Measurements from ENCODE around the gene GNPTAB.

Gene GNPTAB

DNA sequence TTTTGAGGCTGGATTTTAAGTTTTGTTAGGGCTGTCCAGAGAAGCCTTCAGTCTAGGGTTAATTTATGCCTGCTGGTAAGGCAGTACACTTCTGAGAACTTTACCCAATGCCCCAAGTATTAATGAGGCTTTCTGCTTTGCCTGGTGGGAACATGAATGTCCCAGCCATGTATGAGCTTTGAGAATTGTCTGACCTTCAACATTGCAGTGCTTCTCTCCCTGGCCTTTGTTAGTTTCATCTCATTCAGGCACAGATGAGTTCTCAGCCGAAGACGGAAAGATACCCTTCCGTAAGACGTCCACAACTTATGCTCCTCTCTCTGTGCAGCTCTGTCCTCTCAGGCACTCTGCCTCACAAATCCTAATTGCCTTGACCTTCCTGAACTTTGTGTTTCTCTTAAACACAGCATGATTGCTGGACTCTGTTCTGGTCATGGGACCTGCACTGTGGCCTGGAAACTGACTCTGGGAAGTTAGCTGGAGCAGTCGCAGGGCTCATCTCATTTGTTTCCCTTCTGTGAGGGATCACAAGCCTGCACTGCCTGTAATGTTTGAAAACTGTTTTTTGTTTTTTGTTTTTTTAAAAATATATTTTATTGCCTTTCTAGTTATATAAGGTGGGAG is 117.6 kb downstream of the GNPTAB start:
- intact Hi-C loops (cut with DNase I), result no loop called here

DNA sequence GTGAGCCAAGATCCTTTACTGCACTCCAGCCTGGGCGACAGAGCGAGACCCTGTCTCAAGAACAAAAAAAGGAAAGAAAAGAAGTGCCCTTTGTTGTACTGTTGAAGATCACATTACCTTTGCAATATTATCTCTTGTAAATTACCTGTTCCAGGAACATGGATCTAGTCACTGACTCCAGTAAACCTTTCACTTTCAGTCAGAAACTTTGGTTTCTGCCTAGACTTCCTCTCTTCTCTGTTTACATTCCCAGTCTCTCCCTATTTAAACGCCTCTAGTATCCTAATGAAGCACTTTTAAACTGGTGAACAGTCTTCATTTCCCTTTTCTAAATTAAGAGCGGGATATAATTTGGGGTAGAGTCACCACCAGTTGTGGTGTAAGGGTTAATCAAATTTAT is 120.5 kb downstream of the GNPTAB start:
- DNase-seq, result no peak
- intact Hi-C loops (cut with DNase I), result no loop called here

More for the DNA sequence above, 117.6 kb downstream of the GNPTAB start:
- DNase-seq, result peak in 25 of 42 donors; percentile 3 to 62 (median 35)

DNA sequence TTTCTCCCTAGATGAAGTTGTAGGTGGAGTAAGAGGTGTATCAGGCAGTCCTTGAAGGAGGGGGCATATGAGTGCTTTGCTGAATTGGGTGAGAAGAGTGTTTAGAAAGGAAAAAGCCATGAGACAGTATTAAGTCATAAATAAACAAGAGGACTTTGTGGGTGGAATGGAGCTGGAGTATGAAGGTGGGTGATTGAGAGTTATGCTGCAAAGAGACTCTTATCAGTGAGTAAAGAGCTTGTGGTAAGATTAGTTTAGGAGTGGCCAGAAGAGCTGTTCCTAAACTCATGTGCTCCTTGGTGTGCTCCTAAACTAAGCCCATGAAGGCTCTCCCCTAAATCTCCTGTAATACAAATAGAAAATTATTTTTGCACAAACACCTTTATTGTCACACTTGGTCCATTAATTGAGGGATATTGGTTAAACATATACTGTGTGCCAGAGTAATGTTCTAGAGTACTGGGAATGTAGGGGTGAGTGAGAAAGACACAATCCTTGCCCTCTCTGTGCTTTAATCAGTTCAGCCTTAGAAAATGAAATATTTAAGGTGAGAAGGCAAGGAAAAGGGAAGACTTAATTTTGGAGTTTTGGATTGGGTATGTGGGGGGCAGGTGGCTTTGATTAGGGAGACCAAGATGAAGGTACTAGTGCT is 123.5 kb downstream of the GNPTAB start:
- intact Hi-C loops (cut with DNase I), result no loop called here
- DNase-seq, result no peak

DNA sequence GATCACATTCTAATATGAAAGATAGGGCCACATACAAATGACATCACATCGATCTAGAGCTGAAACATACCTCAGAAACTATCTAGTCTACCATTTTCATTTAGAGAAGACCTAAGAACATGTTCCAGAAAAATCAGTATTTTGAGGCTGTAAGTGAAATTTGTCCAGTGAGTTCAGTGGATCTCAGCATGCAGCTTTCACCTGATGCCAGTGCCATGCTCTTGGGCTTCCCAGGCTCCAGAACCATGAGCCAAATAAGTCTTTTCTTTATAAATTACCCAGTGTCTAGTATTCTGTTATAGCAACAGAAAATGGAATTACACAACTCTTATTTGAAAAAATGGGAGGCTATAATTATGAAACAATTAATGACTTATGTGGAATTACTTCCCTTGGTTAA is 124.4 kb downstream of the GNPTAB start:
- DNase-seq, result no peak
- intact Hi-C loops (cut with DNase I), result no loop called here

DNA sequence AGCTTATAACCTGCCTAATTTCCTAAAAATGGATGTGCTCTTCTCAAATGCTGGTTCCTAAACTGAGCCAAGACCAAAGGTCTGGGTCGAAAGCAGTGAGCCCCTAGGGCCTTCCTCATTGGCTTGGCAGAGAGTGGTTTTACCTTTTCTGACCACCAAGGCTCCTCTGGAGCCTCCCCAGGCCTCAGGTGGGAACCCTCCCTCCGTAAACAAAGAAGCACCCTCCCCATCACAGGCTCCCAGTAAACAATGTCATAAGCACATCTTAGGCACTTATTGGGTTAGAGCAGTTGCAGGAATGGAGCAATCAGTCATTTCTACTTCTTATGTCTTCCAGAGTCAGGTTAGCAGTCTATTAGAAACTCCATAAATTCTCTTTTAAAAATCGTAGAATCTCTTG is 127.3 kb downstream of the GNPTAB start:
- no peak for DNase-seq
- intact Hi-C loops (cut with DNase I), result no loop called here

DNA sequence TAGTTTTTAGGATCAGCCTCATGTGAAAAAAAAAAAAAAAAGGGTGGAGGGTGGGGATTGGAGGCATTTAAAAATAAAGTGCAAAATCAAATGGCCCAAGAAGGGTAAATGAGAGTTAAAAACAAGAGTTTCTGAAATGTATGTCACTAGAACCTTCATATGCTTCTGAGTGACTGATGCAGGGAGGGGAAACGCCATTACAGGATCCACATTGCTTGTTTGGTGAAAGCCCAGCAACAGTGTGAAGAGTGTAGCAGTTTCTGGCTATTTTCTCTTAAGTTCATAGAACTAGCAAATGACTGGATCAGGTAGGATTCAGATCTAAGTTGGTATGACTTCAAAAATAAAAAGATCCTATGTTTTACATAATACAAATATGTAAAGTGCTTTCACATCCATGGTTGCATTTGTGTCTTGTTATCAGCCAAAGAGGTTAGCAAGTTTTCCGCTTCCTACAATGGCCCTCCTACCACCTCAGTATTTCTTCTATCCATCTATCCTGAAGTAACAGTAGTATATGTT is 130.4 kb downstream of the GNPTAB start:
- no peak for DNase-seq
- intact Hi-C loops (cut with DNase I), result no loop called here

DNA sequence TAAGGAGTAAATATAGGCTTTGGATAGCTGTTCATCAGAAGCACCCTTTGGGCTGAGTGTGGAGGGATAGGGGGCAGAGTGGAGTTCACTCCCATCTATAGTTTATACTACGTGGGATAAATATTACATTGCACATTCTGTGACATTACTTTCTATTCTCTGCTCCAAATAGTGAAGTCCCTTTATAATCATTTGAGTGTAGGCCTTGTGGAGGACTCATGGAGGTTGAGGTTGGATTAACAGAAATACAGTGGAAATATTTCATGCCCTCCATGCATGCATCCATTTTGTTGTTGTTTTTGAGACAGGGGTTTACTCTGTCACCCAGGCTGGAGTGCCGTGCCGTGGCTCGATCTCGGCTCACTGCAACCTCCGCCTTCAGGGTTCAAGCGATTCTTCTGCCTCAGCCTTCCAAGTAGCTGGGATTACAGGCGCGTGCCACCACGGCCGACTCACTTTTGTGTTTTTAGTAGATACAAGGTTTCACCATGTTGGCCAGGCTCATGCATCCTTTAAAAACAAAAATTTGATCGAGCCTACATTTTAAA is 131.9 kb downstream of the GNPTAB start:
- intact Hi-C loops (cut with DNase I), result no loop called here

DNA sequence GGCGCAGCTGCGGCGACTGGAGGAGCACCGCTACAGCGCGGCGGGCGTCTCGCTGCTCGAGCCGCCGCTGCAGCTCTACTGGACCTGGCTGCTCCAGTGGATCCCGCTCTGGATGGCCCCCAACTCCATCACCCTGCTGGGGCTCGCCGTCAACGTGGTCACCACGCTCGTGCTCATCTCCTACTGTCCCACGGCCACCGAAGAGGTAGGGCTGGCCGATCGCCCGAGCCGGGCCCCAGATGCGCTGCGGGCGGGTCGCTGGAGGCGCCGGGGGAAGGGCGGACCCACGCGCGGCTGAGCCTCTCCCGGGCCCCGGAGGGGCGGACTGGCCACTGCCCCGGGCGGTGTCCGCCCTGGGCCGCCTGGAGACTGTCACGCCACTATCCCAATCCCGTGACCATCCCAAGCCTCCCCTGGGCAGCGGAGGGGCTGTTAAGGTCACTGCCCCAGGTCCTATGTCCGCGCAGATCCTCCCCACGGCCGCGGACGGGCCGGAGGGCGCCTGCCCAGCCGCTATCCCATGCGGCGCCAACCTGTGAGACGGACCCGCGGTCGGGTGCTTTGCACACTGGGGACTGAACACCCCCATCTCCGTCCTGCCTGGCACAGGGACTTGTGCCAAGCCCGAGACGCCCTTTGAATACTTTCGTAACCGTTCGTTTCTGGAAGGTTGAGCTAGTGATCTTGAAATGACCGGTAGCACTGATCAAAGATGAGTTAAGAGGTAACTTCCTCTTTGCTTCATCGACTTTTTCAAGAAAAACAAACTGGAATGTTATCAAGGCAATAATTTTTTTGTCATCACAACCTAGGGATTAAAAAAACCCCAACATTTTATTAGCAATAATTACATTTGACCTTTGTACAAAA is 132.6 kb downstream of the GNPTAB start:
- intact Hi-C loops (cut with DNase I), result no loop called here
- peak in 41 of 42 donors; percentile 26 to 76 (median 49) for DNase-seq

More for the DNA sequence above, 131.9 kb downstream of the GNPTAB start:
- DNase-seq, result peak in 19 of 42 donors; percentile 19 to 65 (median 32)

DNA sequence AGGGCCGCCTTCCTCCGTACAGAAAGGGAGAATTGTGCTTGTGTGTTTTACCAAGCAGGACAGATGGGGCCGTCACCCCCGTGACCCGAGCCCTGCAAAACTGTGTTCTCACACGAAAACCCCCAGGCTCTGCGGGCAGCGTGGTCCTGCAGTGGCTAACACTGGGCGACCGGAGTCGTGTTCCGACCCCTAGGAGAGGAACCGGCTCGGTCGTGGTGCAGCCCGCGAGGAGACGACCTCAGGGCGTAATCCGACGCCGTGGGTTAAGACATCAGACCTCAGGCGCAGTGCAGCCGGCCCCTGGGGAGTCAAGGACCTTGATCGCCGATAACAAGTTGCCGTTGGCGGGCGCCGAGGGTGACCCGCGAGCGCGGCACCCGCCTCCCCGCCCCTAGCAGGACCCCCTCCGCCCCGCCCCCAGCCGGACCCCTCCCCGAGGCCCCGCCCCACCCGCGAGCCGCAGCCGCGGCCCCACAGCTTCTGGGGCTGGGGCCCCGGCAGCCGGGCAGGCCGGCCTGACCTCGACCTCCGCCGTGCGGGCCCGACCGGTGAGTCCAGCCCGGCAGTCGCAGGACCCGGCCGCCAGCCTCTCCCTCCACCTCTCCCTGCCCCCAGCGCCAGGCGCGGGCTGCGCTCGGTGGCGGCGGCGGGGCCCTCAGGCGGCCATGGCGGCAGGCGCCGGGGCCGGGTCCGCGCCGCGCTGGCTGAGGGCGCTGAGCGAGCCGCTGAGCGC is 133.4 kb downstream of the GNPTAB start, which contains the start of gene CHPT1:
Gene CHPT1 (plus strand): TSS at position 444 of the 733 bp plus-strand sequence. CDS start 222 bp downstream, at position 666.
- intact Hi-C loops (cut with DNase I), result no loop called here
- DNase-seq, result peak; percentile 29 to 84 (median 68)

DNA sequence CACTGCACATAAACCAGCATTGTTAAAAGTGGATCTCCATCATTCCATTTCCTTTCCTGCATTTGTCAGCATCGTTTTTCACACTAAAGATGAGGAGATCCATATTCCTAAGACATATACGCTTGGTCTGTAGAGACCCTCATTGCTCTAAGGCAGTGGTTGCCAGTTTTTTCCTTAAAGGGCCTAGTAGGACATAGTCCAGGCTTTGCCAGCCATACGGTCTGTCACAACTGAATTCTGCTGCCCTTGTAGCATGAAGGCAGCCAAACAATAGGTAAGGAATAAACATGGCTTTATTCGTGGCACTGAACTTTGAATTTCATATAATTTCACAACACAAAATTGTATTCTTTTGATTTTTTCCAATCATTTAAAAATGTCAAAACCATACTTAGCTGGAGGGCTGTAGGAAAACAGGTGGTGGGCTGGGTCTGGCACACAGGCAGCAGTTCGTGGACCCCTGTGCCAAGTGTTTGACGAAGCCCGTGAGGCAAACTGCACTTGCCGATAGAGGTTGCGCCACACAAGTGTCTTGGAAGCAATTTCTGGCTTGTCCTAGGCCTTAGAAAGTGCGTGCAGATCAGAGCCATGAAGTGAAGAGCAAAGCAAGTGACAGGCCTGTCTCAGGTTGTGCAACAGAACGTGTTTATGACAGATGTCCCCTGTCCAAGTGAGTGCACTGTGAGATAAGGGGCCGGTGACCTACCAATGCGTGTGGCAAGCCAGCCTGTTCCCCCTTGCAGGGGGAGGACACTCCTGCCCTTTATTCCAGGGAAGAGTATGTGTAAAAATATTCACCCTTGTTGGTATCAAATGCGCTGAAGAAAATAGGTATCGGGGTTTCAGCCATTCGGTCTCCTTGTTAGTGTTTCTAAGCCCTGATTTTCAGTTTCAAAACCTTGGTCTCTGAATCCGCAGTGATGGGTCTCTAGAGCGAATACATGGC is 134.2 kb downstream of the GNPTAB start:
- DNase-seq, result peak in 36 of 42 donors; percentile 10 to 77 (median 38)
- intact Hi-C loops (cut with DNase I), result no loop called here

DNA sequence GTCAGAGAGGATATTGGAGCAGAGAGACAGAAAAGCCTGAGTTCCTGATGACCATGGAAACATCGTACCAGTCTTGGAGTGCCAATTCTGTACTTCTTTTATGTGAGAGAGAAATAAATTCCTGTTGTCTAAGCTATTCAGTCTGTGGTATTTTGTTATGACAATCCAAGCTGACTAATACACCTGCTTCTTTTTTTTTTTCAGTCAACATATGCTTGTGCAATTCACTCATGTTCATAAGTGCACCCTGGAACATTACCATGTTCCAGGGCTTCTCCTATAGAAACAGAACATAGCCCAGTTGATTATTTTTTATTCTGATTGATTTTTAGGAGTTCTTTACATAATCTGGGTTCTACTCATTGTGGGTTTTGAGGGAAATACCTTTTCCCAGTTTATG is 135.1 kb downstream of the GNPTAB start:
- intact Hi-C loops (cut with DNase I), result no loop called here
- DNase-seq, result no peak
